Measurements from ENCODE around the gene XYLT1.

The XYLT1 gene

DNA sequence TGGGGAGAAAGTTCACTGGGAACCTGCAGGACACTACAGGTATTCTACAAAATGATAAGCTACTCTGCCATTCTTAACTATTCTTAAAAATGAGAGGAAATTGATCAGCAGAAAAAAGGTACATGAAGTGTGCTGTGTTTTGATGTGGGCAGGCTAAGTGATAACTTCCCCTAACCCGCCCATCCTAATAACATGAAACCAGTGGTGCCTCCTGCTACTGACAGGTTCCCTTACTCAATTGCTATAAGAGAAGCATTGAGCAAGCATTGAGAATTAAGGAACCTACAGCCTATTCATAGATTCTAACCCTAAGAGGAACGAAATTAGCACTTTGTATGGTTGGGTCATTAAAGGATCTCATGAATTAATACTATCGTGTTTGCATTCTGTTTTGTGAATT is 18.9 kb downstream of the XYLT1 start:
- H3K4me3 ChIP-seq (ENCODE audit: low read length): no peak overlapping the region
- no peak for DNase-seq (ENCODE audit: low read depth)
- TF ChIP-seq, protein P1, sequence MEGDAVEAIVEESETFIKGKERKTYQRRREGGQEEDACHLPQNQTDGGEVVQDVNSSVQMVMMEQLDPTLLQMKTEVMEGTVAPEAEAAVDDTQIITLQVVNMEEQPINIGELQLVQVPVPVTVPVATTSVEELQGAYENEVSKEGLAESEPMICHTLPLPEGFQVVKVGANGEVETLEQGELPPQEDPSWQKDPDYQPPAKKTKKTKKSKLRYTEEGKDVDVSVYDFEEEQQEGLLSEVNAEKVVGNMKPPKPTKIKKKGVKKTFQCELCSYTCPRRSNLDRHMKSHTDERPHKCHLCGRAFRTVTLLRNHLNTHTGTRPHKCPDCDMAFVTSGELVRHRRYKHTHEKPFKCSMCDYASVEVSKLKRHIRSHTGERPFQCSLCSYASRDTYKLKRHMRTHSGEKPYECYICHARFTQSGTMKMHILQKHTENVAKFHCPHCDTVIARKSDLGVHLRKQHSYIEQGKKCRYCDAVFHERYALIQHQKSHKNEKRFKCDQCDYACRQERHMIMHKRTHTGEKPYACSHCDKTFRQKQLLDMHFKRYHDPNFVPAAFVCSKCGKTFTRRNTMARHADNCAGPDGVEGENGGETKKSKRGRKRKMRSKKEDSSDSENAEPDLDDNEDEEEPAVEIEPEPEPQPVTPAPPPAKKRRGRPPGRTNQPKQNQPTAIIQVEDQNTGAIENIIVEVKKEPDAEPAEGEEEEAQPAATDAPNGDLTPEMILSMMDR (IDR thresholded peaks at IDR 0.05; ENCODE audit: insufficient read depth, low read depth, low read length, missing control alignments): no peak

DNA sequence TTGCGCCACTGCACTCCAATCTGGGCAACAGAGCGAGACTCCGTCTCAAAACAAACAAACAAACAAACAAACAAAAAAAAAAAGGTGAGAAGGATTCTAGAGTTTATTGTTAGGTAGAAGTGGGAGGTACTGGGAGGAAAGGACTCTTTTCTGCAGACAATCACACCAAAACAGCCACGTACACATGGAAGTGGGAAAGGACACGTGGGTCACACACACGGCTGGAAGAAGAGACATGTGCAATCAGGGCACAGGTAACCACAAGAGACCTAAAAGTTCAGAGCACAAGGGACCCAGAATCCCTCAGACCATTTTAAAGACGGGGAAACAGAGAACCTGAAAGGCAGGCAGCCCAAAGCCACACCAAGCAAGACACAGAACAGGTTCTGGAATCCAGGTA is 20.5 kb downstream of the XYLT1 start:
- TF ChIP-seq, protein P1 (IDR thresholded peaks at IDR 0.05; ENCODE audit: insufficient read depth, low read depth, low read length, missing control alignments): no peak
- DNase-seq (ENCODE audit: low read depth): no peak
- no peak overlapping the region for H3K4me3 ChIP-seq (ENCODE audit: low read length)

DNA sequence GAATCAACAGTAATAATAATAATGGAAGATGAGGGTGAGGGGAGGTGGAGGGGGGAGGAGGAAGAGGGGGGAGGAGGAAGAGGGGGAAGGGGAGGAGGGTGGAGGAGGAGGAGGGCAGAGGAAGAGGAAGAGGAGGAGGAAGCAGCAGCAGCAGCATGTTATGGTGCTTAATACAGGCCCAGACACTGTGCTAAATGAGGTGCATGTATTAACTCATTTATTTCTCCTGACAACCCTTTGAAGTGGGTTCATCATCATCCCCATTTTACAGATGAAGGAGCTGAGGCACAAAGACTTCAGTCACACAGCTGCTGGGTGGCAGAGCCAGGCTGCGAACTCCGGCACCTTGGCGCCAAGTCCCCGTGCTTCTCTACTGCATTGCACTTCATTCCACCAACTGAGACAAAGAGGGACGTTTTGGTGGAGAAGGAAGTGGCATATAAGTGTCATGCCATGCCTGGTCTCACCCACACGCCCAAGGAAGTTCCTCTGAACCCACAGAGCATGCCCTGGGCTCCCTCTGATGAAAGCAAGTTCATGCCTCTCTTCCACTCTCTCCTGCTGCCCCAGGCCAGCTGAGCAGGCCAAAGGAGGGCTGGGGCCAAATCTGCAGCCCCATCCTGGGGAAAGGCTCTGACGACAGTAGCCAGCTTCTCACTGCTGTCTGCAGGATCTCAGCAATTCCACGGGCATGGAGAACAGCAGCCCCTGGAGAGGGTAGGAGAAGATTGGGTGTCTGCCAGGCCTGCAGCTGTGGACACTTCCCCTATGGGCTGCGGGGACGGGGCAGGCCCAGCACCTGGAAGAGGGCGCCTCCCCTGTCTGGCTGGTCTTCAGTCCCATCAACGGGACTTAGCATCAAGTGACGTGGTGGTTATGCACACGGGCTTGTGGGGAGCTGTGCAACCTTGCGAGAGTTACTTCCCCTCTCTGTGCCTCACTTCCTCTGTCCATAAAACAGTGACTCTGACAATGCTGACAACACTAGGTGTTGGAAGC is 21.8 kb downstream of the XYLT1 start:
- DNase-seq (ENCODE audit: low read depth): no peak
- TF ChIP-seq, protein P1 (IDR thresholded peaks at IDR 0.05; ENCODE audit: insufficient read depth, low read depth, low read length, missing control alignments): no peak
- no peak overlapping the region for H3K4me3 ChIP-seq (ENCODE audit: low read length)

DNA sequence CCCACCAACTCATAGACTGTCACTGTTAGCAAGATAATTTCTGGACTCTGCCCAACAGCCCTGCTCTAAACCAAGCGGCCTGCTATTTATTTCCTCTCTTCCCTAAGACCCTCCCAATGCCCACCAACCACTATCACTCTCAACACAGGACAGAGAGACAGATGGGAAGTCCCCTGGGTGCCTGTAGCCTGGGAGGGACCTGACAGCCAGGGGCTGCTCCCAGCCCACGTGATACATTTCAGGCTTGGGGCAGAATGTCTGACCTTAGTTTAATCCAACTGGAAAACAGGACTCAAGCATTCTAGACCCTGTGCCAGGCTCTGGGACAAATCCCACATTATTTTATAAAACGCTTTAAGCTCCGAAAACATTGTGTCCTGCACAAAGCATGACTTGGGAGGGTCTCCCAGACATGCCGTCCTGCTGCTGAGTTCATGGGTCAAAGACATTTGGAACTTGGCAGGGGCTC is 23.6 kb downstream of the XYLT1 start:
- H3K4me3 ChIP-seq (ENCODE audit: low read length): no peak overlapping the region
- no peak for DNase-seq (ENCODE audit: low read depth)
- TF ChIP-seq, protein P1 (IDR thresholded peaks at IDR 0.05; ENCODE audit: insufficient read depth, low read depth, low read length, missing control alignments): no peak

DNA sequence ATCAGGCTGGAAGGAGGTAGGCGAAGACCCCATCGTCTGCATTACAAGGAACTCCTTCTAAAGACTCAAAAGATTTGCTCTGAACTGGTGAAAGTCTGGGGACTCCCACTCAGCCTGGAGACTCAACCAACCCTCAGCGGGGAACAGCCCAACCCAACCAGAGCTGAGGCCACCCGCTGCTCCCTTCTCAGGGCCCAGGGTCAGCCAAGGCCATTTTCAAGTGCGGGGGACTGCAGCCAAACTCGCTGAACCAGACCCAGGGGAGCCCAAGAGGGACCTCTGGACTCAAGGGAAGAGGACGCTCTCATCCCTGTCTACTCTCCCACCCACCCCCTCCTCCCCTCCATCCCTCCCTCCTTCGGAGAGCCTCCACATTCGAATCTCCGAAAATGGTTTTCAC is 24.1 kb downstream of the XYLT1 start:
- TF ChIP-seq, protein P1 (IDR thresholded peaks at IDR 0.05; ENCODE audit: insufficient read depth, low read depth, low read length, missing control alignments): no peak
- DNase-seq (ENCODE audit: low read depth): no peak
- no peak overlapping the region for H3K4me3 ChIP-seq (ENCODE audit: low read length)

DNA sequence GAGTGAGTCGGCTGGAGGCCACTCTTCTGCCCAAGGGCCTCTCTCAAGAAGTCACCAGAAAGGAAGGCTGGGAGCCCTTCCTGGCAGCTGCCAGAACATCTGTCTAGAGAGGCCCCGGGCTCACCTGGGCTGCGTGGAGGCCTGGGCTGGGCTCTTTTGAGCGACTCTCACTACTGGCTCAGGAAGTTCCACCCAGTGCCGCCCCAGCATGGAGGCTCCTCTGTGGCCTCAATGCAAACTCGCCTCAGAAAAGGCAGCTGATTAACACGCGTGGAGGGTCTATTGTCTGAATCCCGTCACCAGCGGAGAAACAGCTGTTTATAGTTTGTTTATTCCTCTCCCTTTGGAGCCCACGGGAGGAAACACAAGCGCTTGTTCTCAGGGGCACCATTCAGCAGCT is 25.3 kb downstream of the XYLT1 start:
- no peak overlapping the region for H3K4me3 ChIP-seq (ENCODE audit: low read length)
- no peak for DNase-seq (ENCODE audit: low read depth)
- TF ChIP-seq, protein P1 (IDR thresholded peaks at IDR 0.05; ENCODE audit: insufficient read depth, low read depth, low read length, missing control alignments): no peak
